Measurements from ENCODE around the gene CLN6. TPM values are rescaled to one million over a fixed set of nuclear protein-coding genes. Genes with fewer than 3 reads are reported as not detected.

The CLN6 gene
- total RNA-seq, 2 experiments from 2014 or later, result 60.2 to 117 TPM

DNA sequence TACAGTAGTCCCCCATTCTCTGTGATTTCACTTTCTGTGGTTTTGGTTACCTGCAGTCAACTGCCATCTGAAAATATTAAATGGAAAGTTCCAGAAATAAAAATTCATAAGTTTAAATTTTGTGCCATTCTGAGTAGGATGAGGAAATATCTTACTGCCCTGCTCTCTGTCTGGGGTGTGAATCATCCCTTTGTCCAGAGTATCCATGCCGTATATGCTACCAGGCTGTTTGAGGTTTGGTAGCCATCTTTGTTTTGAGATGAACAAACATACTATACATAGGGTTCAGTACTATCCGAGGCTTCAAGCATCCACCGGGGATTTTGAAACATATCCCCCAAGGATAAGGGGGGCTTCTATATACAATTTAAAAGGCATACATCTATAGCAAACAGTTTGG is 31.7 kb upstream of the CLN6 start:
- CTCF ChIA-PET (ENCODE audit: unreplicated experiment), result no interaction called here
- Histone ChIP-seq H3K4me3 (ENCODE audit: low read depth, low read length, poor library complexity, severe bottlenecking) (no peak overlapping the region), H3K27ac (ENCODE audit: low read depth, low read length, poor library complexity, severe bottlenecking) (no peak overlapping the region), H3K79me2 (ENCODE audit: insufficient read depth, low read depth, low read length) (no peaks in the 10 kb centered on the region), H3K9me3 (ENCODE audit: low read length) (no peaks in the 10 kb centered on the region), H2AFZ (ENCODE audit: low read length) (no peak overlapping the region), H4K20me1 (ENCODE audit: insufficient read depth, low read length) (no peaks in the 10 kb centered on the region), H3K4me1 (ENCODE audit: insufficient read depth, low read length, poor library complexity, severe bottlenecking) (peaks cover 8% of the 10 kb centered on the region), H3K36me3 (ENCODE audit: insufficient read depth, low read length) (no peaks in the 10 kb centered on the region), H3K9me2 (ENCODE audit: insufficient read depth, low read length) (no peaks in the 10 kb centered on the region), H3K4me2 (ENCODE audit: low read length) (no peak overlapping the region)
- POLR2A ChIA-PET, result interaction anchor here (0.7 to 1.4 kb wide), 2 partner anchors 35 to 37 kb away, joined by 3 read pairs; no protein-coding TSS in a partner anchor
- intact Hi-C loops (cut with micrococcal nuclease; ENCODE audit: unreplicated experiment), result no loop called here
- no peak for TF ChIP-seq EZH2phosphoT487 (IDR thresholded peaks at IDR 0.05; ENCODE audit: borderline replicate concordance, low read depth, low read length)
- TF ChIP-seq, protein P1, sequence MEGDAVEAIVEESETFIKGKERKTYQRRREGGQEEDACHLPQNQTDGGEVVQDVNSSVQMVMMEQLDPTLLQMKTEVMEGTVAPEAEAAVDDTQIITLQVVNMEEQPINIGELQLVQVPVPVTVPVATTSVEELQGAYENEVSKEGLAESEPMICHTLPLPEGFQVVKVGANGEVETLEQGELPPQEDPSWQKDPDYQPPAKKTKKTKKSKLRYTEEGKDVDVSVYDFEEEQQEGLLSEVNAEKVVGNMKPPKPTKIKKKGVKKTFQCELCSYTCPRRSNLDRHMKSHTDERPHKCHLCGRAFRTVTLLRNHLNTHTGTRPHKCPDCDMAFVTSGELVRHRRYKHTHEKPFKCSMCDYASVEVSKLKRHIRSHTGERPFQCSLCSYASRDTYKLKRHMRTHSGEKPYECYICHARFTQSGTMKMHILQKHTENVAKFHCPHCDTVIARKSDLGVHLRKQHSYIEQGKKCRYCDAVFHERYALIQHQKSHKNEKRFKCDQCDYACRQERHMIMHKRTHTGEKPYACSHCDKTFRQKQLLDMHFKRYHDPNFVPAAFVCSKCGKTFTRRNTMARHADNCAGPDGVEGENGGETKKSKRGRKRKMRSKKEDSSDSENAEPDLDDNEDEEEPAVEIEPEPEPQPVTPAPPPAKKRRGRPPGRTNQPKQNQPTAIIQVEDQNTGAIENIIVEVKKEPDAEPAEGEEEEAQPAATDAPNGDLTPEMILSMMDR (conservative IDR thresholded peaks at IDR 0.05; ENCODE audit: low read length), result no peak
- DNase-seq (ENCODE audit: low spot score), result no peak
- BruUV-seq (replicated peaks), result no TSS peak

- Histone ChIP-seq H3K4me1 (ENCODE audit: insufficient read depth, low read length, poor library complexity, severe bottlenecking) (peaks cover 8% of the 10 kb centered on the region), H3K9me2 (ENCODE audit: insufficient read depth, low read length) (no peaks in the 10 kb centered on the region), H3K36me3 (ENCODE audit: insufficient read depth, low read length) (no peaks in the 10 kb centered on the region), H3K4me3 (ENCODE audit: low read depth, low read length, poor library complexity, severe bottlenecking) (no peak overlapping the region), H3K9me3 (ENCODE audit: low read length) (no peaks in the 10 kb centered on the region), H3K79me2 (ENCODE audit: insufficient read depth, low read depth, low read length) (no peaks in the 10 kb centered on the region), H3K27ac (ENCODE audit: low read depth, low read length, poor library complexity, severe bottlenecking) (no peak overlapping the region), H3K4me2 (ENCODE audit: low read length) (no peak overlapping the region), H2AFZ (ENCODE audit: low read length) (no peak overlapping the region), H4K20me1 (ENCODE audit: insufficient read depth, low read length) (no peaks in the 10 kb centered on the region)
- CTCF ChIA-PET (ENCODE audit: unreplicated experiment), result no interaction called here
- DNase-seq (ENCODE audit: low spot score), result no peak
- POLR2A ChIA-PET, result interaction anchor here (1.5 kb wide), 1 partner anchor 18 kb away, joined by 4 read pairs; the partner anchor contains the start of gene FEM1B
- intact Hi-C loops (cut with micrococcal nuclease; ENCODE audit: unreplicated experiment), result no loop called here
- TF ChIP-seq, protein P1 (conservative IDR thresholded peaks at IDR 0.05; ENCODE audit: low read length), result no peak
- no peak for TF ChIP-seq EZH2phosphoT487 (IDR thresholded peaks at IDR 0.05; ENCODE audit: borderline replicate concordance, low read depth, low read length)
- BruUV-seq (replicated peaks), result no TSS peak
These were observed 30.4 kb upstream of the CLN6 start for GRCh38 chr15:68259883-68260282.

DNA sequence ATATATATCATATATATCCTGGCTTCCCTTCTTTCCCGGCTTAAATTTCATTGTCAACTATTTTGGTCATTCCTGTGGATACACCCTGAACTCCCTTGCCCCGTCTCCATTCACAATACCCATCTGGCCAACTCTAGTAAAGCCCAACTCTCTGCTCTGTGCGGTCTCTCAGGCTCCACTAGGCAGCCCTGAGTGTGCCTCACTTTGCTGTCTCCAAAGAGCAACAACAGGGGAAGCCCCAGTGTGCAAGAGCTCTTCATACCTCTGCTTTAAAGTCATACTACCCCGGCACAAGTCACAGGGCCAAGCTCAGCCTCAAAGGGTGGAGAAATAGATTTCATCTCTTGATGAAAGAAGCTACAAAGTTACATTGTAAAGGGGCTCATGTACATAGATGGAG is 29.2 kb upstream of the CLN6 start:
- Histone ChIP-seq H3K4me1 (ENCODE audit: insufficient read depth, low read length, poor library complexity, severe bottlenecking) (peaks cover 8% of the 10 kb centered on the region), H3K9me2 (ENCODE audit: insufficient read depth, low read length) (no peaks in the 10 kb centered on the region), H4K20me1 (ENCODE audit: insufficient read depth, low read length) (no peaks in the 10 kb centered on the region), H3K36me3 (ENCODE audit: insufficient read depth, low read length) (no peaks in the 10 kb centered on the region), H3K4me2 (ENCODE audit: low read length) (no peak overlapping the region), H2AFZ (ENCODE audit: low read length) (no peak overlapping the region), H3K9me3 (ENCODE audit: low read length) (no peaks in the 10 kb centered on the region), H3K27ac (ENCODE audit: low read depth, low read length, poor library complexity, severe bottlenecking) (no peak overlapping the region), H3K79me2 (ENCODE audit: insufficient read depth, low read depth, low read length) (no peaks in the 10 kb centered on the region), H3K4me3 (ENCODE audit: low read depth, low read length, poor library complexity, severe bottlenecking) (no peak overlapping the region)
- intact Hi-C loops (cut with micrococcal nuclease; ENCODE audit: unreplicated experiment), result no loop called here
- no peak for TF ChIP-seq EZH2phosphoT487 (IDR thresholded peaks at IDR 0.05; ENCODE audit: borderline replicate concordance, low read depth, low read length)
- TF ChIP-seq, protein P1 (conservative IDR thresholded peaks at IDR 0.05; ENCODE audit: low read length), result no peak
- no peak for DNase-seq (ENCODE audit: low spot score)
- ChIA-PET POLR2A (interaction anchor here (1.0 to 1.5 kb wide), 2 partner anchors 10 to 19 kb away, joined by 4 to 5 read pairs; partner anchors contain the start of gene FEM1B), CTCF (ENCODE audit: unreplicated experiment) (no interaction called here)
- no TSS peak for BruUV-seq (replicated peaks)
